COR-L47 (cell line): ENCODE measurements around the gene HCAR2.
"Not testable (repeated sequence)": the region's sequence is repeated elsewhere in the genome, so short reads cannot be mapped to it uniquely, and the experiment has no call there.

ENCODE experiments used
- DNase-seq: peaks from one replicate; lab custom pipeline; 2025; lab: John Stamatoyannopoulos, UW

HCAR2 gene

GRCh38 chr12:122665759-122666158 is 37.4 kb downstream of the HCAR2 start:
- no peak for DNase-seq

- DNase-seq, result no peak
Measured at GRCh38 chr12:122665349-122665748, 37.8 kb downstream of the HCAR2 start.

GRCh38 chr12:122661938-122662337 is 41.2 kb downstream of the HCAR2 start:
- no peak for DNase-seq

GRCh38 chr12:122661246-122661645 is 41.9 kb downstream of the HCAR2 start:
- no peak for DNase-seq

GRCh38 chr12:122659579-122659978 is 43.6 kb downstream of the HCAR2 start:
- DNase-seq, result no peak

GRCh38 chr12:122656298-122656697 is 46.9 kb downstream of the HCAR2 start:
- DNase-seq, result no peak

- DNase-seq, result not testable (repeated sequence)
Measured at GRCh38 chr12:122653291-122653690, 49.9 kb downstream of the HCAR2 start.

GRCh38 chr12:122651520-122652224 is 51.5 kb downstream of the HCAR2 start:
- no peak for DNase-seq
